Chondrocyte (in vitro differentiated cells): Measurements from ENCODE around the gene FAT1. TPM values are rescaled to one million over a fixed set of nuclear protein-coding genes. Genes with fewer than 3 reads are reported as not detected.
A peak's percentile ranks its signal among the peaks of the same experiment; 100 is the strongest.

Experiments
- DNase-seq: peaks from one replicate; pipeline ENCODE4 v3.0.0; 2021; ENCODE audit warnings: mixed read lengths, low spot score
- H3K27ac Mint-ChIP-seq: one replicate; pipeline ENCODE4 v1.8.0; 2021; ENCODE audit warnings: mild to moderate bottlenecking, moderate library complexity, mixed read lengths; ENCODE audit not compliant: unreplicated experiment
- H3K27me3 Mint-ChIP-seq: 2 replicates; pipeline ENCODE4 v1.8.0; 2021; ENCODE audit warnings: low read depth, mixed read lengths
- H3K36me3 Mint-ChIP-seq: 2 replicates; pipeline ENCODE4 v1.8.0; 2021; ENCODE audit warnings: low read depth, mixed read lengths
- H3K4me1 Mint-ChIP-seq: 2 replicates; pipeline ENCODE4 v1.8.0; 2021; ENCODE audit warnings: low read depth, mild to moderate bottlenecking, mixed read lengths
- H3K4me3 Mint-ChIP-seq: one replicate; pipeline ENCODE4 v1.8.0; 2021; ENCODE audit warnings: mild to moderate bottlenecking, moderate library complexity, mixed read lengths; ENCODE audit not compliant: unreplicated experiment
- H3K9me3 Mint-ChIP-seq: 2 replicates; pipeline ENCODE4 v1.8.0; 2021; ENCODE audit warnings: low read depth, mixed read lengths
- CTCF ChIP-seq: fragments of 200-600 bp; sonication (generic); IDR thresholded peaks from 2 replicates; pipeline ENCODE4 v1.5.0; 2021; ENCODE audit warnings: antibody characterized with exemption, mild to moderate bottlenecking, moderate library complexity
- total RNA-seq: library from RNA; stranded (reverse); gene quantifications from 3 replicates; pipeline ENCODE4 v1.2.1, GENCODE V29; 2021

Gene FAT1
- total RNA-seq, 1 donor from 2014 or later, result 671 TPM

GRCh38 chr4:186628058-186628711 is 95.5 kb downstream of the FAT1 start:
- no peak for TF ChIP-seq CTCF
- Mint-ChIP-seq H3K9me3 (no peaks in the 10 kb centered on the region), H3K27ac (peak overlapping the region; percentile 79), H3K4me3 (no peak overlapping the region), H3K4me1 (peaks cover 39% of the 10 kb centered on the region), H3K36me3 (peaks cover 43% of the 10 kb centered on the region), H3K27me3 (no peaks in the 10 kb centered on the region)
- no peak for DNase-seq

- peak overlapping the region; percentile 79 for H3K27ac Mint-ChIP-seq
- H3K36me3 Mint-ChIP-seq, result peaks cover 38% of the 10 kb centered on the region
- no peaks in the 10 kb centered on the region for H3K27me3 Mint-ChIP-seq
- TF ChIP-seq CTCF, result no peak
- H3K9me3 Mint-ChIP-seq, result no peaks in the 10 kb centered on the region
- H3K4me1 Mint-ChIP-seq, result peaks cover 47% of the 10 kb centered on the region
- no peak for DNase-seq
- H3K4me3 Mint-ChIP-seq, result no peak overlapping the region
Observed at GRCh38 chr4:186627226-186627865, 96.3 kb downstream of the FAT1 start.

GRCh38 chr4:186624951-186625350 is 98.7 kb downstream of the FAT1 start:
- Mint-ChIP-seq H3K27ac (peak overlapping the region; percentile 81), H3K36me3 (peaks cover 34% of the 10 kb centered on the region), H3K4me3 (no peak overlapping the region), H3K4me1 (peaks cover 71% of the 10 kb centered on the region), H3K9me3 (no peaks in the 10 kb centered on the region), H3K27me3 (no peaks in the 10 kb centered on the region)
- DNase-seq, result no peak
- no peak for TF ChIP-seq CTCF

- Mint-ChIP-seq H3K4me3 (no peak overlapping the region), H3K27me3 (no peaks in the 10 kb centered on the region), H3K9me3 (no peaks in the 10 kb centered on the region), H3K4me1 (peaks cover 73% of the 10 kb centered on the region), H3K36me3 (peaks cover 43% of the 10 kb centered on the region), H3K27ac (peak overlapping the region; percentile 81)
- DNase-seq, result no peak
- no peak for TF ChIP-seq CTCF
Observed at GRCh38 chr4:186623546-186623945, 100.1 kb downstream of the FAT1 start.

- Mint-ChIP-seq H3K4me3 (peak overlapping the region; percentile 43), H3K4me1 (peaks cover 72% of the 10 kb centered on the region), H3K27me3 (no peaks in the 10 kb centered on the region), H3K36me3 (peaks cover 43% of the 10 kb centered on the region), H3K9me3 (no peaks in the 10 kb centered on the region), H3K27ac (peak overlapping the region; percentile 81)
- TF ChIP-seq CTCF, result no peak
- no peak for DNase-seq
Observed at GRCh38 chr4:186622788-186623464, 100.7 kb downstream of the FAT1 start.
